Testis (tissue), 3 donors: ENCODE data around the gene MKNK1. TPM values are rescaled to one million over a fixed set of nuclear protein-coding genes. Genes with fewer than 3 reads are reported as not detected.

Experiments
- DNase-seq: peaks from one replicate; pipeline ENCODE4 v3.0.0-alpha.2; 2019
- H3K27ac ChIP-seq, 2 donors: fragments of 200-600 bp; sonication (generic); one replicate each; pipeline ENCODE4 v1.5.1; 2019
- H3K27me3 ChIP-seq: fragments of 200-600 bp; sonication (generic); one replicate; pipeline ENCODE4 v1.5.1; 2019
- H3K36me3 ChIP-seq: fragments of 200-600 bp; sonication (generic); one replicate; pipeline ENCODE4 v1.5.1; 2017; ENCODE audit warnings: low read depth; ENCODE audit errors: missing control alignments
- H3K4me1 ChIP-seq: fragments of 200-600 bp; sonication (generic); one replicate; pipeline ENCODE4 v1.5.1; 2019
- H3K4me3 ChIP-seq, 2 donors: fragments of 200-600 bp; sonication (generic); one replicate each; pipeline ENCODE4 v1.5.1; 2017 to 2019
- H3K9me3 ChIP-seq: fragments of 200-600 bp; sonication (generic); one replicate; pipeline ENCODE4 v1.5.1; 2017
- POLR2A ChIP-seq: fragments of 450-650 bp; IDR thresholded peaks from one replicate; pipeline ENCODE4 v1.6.1; 2017; ENCODE audit warnings: antibody characterized with exemption, mild to moderate bottlenecking, moderate library complexity
- WGBS, 2 donors: methylation state at CpG; one replicate each; pipeline ENCODE4 v1.1.5; 2018; 5-methylcytosine and 5-hydroxymethylcytosine counted together
- intact Hi-C: fragments of 100-400 bp; cut with DNase I; formaldehyde crosslinking; loops from one replicate; pipeline ENCODE4 v1.15.1; 2023; ENCODE audit warnings: low total_unique reads
- polyA plus RNA-seq: library from polyadenylated mRNA; stranded (reverse); fragments of 350-450 nt; fragmentation: Illumina TruSeq; extraction: RNeasy Lipid Tissue Mini Kit (QIAGEN cat#74804); gene quantifications from one replicate; pipeline ENCODE4 v1.2.3, GENCODE V29; 2014; ENCODE audit warnings: low read depth, low replicate concordance; ENCODE audit not compliant: insufficient read depth
- total RNA-seq, 2 donors: library from RNA; depleted of rRNA; stranded (reverse); fragments of >200 nt; gene quantifications; one replicate each; pipeline ENCODE4 v1.2.3, GENCODE V29; 2016
- TF ChIP-seq, protein P1 (sequence below), 3 experiments: fragments of 450-650 bp in 2 of 3; fragments of 200-600 bp in 1 of 3; sonication (generic) in 1 of 3; IDR thresholded peaks; one replicate each; pipeline ENCODE4 v1.5.1; 2016 to 2019; ENCODE audit warnings: antibody characterized with exemption in 3 of 3, mild to moderate bottlenecking in 2 of 3, moderate library complexity in 1 of 3

The MKNK1 gene
- total and polyA plus RNA-seq, 3 donors from 2014 or later: 30.7 to 55.7 (median 54.6) TPM

- no peaks in the 10 kb centered on the region for H3K36me3 ChIP-seq
- H3K9me3 ChIP-seq: no peaks in the 10 kb centered on the region
- H3K4me1 ChIP-seq: no peaks in the 10 kb centered on the region
- no peak for DNase-seq
- intact Hi-C loops: no loop called here
- no peak overlapping the region for H3K27ac ChIP-seq
- H3K27me3 ChIP-seq: no peaks in the 10 kb centered on the region
- H3K4me3 ChIP-seq: no peak overlapping the region
- TF ChIP-seq, protein P1, sequence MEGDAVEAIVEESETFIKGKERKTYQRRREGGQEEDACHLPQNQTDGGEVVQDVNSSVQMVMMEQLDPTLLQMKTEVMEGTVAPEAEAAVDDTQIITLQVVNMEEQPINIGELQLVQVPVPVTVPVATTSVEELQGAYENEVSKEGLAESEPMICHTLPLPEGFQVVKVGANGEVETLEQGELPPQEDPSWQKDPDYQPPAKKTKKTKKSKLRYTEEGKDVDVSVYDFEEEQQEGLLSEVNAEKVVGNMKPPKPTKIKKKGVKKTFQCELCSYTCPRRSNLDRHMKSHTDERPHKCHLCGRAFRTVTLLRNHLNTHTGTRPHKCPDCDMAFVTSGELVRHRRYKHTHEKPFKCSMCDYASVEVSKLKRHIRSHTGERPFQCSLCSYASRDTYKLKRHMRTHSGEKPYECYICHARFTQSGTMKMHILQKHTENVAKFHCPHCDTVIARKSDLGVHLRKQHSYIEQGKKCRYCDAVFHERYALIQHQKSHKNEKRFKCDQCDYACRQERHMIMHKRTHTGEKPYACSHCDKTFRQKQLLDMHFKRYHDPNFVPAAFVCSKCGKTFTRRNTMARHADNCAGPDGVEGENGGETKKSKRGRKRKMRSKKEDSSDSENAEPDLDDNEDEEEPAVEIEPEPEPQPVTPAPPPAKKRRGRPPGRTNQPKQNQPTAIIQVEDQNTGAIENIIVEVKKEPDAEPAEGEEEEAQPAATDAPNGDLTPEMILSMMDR (IDR thresholded peaks at IDR 0.05): no peak
- no peak for TF ChIP-seq POLR2A
- 82 to 90% methylated on average over 9 to 20 of the region's 20 CpGs for WGBS, 2 donors
Observed at GRCh38 chr1:46558141-46558963, 45.7 kb downstream of the MKNK1 start.

- intact Hi-C loops: no loop called here
- no peak for DNase-seq
- Histone ChIP-seq H3K4me3 (no peak overlapping the region), H3K9me3 (no peaks in the 10 kb centered on the region), H3K36me3 (no peaks in the 10 kb centered on the region), H3K27ac (no peak overlapping the region), H3K4me1 (no peaks in the 10 kb centered on the region), H3K27me3 (no peaks in the 10 kb centered on the region)
- WGBS, 2 donors: 56 to 76% methylated on average over 5 of the region's 5 CpGs
- no peak for TF ChIP-seq POLR2A
- TF ChIP-seq, protein P1 (IDR thresholded peaks at IDR 0.05): no peak
Observed at GRCh38 chr1:46557403-46557802, 46.7 kb downstream of the MKNK1 start.

GRCh38 chr1:46556822-46557221 lies 47.2 kb downstream of the MKNK1 start:
- no peaks in the 10 kb centered on the region for H3K36me3 ChIP-seq
- TF ChIP-seq, protein P1 (IDR thresholded peaks at IDR 0.05): no peak
- no peak for TF ChIP-seq POLR2A
- no peaks in the 10 kb centered on the region for H3K27me3 ChIP-seq
- no peak overlapping the region for H3K27ac ChIP-seq
- intact Hi-C loops: no loop called here
- H3K4me1 ChIP-seq: no peaks in the 10 kb centered on the region
- WGBS, 2 donors: 62 to 74% methylated on average over 3 of the region's 3 CpGs
- no peaks in the 10 kb centered on the region for H3K9me3 ChIP-seq
- no peak overlapping the region for H3K4me3 ChIP-seq
- DNase-seq: no peak

GRCh38 chr1:46555826-46556619 lies 48.0 kb downstream of the MKNK1 start:
- H3K36me3 ChIP-seq: no peaks in the 10 kb centered on the region
- no peak for TF ChIP-seq POLR2A
- TF ChIP-seq, protein P1 (IDR thresholded peaks at IDR 0.05): no peak
- no peaks in the 10 kb centered on the region for H3K9me3 ChIP-seq
- H3K27ac ChIP-seq: no peak overlapping the region
- no peak for DNase-seq
- 81 to 89% methylated on average over 7 of the region's 7 CpGs for WGBS, 2 donors
- H3K4me3 ChIP-seq: no peak overlapping the region
- H3K27me3 ChIP-seq: no peaks in the 10 kb centered on the region
- H3K4me1 ChIP-seq: no peaks in the 10 kb centered on the region
- intact Hi-C loops: no loop called here
